Left colon (tissue), 2 donors: Measurements from ENCODE around the gene SLC18A3. TPM values are rescaled to one million over a fixed set of nuclear protein-coding genes. Genes with fewer than 3 reads are reported as not detected.

ENCODE experiments used
- ATAC-seq: fragments of 200-7000 bp; cut with Tn5 transposase; one replicate; pipeline ENCODE4 v1.9.1; 2020; ENCODE audit warnings: mild to moderate bottlenecking, moderate library complexity
- DNase-seq, 2 donors: peaks; one replicate each; pipeline ENCODE4 v3.0.0-alpha.2; 2020
- intact Hi-C, 2 donors: fragments of 100-400 bp; cut with DNase I in 1 of 2; cut with micrococcal nuclease in 1 of 2; formaldehyde crosslinking; loops; one replicate each; pipeline versions ENCODE4 v1.11.2 to v1.14.0; 2022; cut with DNase I, micrococcal nuclease
- long read RNA-seq: library from polyadenylated mRNA; unstranded; transcript quantifications from one replicate; pipeline ENCODE4 v2.0.0, GENCODE V29; 2021
- total RNA-seq, 2 donors: library from RNA; stranded (reverse); fragmentation: NEBNext Ultra II Directional; extraction: Animal tissue kit (Norgen Biotek cat#: 25700); gene quantifications; one replicate each; pipeline ENCODE4 v1.2.1, GENCODE V29; 2021
- donor health status: DM: no; HTN: no; CAD: no.
- donor health status: DM: yes; HTN: yes; CAD: no.

Gene SLC18A3
- under 1 TPM; 0.12 to 0.14 TPM for total RNA-seq
- long read RNA-seq: 0 reads

DNA sequence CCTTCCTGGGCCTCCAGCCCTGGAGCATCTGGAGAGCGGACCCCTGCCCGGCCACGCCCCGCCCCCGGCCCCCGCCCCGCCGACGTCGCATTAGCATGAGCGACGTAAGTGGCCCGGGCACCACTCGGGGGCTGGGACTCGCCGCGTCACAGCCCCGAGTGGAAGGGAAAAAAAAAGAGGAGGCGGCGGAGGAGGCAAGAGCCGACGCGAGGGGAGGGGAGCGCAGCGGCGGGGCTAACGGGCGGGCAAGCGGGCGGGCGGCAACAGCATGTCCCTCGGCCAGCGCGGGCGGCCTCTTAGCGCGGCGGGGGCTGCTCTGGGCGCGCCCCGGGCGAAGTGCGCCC is at the start of gene SLC18A3:
Gene SLC18A3, plus strand, starts transcription at position 197 of the 344 bp plus-strand sequence. CDS start 431 bp downstream, outside the sequence.
- ATAC-seq (no peak), DNase-seq (no peak)
- intact Hi-C loops: no loop called here

DNA sequence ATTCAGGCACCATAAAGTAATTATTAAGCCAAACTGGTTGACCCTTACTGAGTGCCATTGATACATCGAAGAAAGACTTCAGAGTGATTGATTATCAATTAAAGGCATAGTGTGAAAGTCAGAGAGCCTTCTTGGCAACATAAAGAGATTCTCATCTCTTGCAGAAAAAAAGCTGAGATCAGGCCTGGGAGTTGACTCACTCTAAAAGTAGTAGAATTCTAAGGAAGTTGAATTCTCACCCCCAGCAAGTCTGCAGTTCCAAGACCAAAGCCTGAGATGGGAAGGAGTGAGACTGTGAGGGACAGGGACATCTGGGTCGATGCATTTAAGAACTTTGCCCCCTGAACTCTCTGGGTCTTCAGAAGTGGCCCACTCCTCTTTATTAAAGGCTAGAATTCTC is 49.6 kb upstream of the SLC18A3 start:
- DNase-seq (no peak), ATAC-seq (no peak)

DNA sequence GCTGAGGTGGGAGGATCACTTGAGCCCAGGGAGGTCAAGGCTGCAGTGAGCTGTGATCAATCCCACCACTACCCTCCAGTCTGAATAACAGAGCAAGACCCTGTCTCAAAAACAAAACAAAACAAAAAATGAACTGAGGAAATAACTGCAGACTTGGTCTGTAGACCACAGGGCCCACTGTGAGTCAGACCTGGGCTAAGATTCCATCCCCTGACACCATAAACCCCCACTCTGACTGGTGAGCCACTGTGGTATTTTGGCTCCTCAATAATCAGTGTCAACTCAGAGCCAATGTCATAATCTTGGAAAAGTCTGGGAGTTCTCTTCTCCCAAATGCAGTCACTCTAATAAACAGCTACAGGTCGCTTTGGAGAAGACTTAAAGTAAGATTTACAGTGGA is 47.2 kb upstream of the SLC18A3 start:
- DNase-seq (no peak), ATAC-seq (no peak)
- intact Hi-C loops: no loop called here

More for the DNA sequence above, 49.6 kb upstream of the SLC18A3 start:
- intact Hi-C loops: no loop called here

DNA sequence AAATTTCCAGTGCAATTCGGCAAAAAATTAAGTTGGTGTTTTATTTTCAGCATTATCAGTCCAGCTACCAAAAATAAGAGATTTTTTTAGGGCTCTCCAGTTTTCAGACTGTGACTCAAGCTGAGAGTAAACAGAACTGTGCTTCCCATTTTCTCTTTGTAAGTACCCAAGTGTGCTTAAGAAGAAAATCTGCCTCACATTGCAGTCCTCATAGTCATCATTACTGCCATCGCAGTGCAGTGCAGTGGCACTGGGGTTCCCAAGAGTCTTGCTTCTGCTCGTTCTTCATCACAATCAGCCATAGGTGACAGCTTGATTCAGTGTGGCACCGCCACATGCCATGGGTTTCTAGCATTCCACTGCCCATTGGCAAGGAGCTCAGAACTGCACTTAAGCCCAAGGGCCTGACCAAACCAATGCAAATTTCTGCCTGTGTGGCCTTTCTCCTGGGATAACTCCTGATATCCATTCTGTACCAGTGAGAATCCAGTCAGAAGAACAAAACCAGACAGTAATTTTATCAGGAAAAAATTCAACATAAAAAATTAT is 45.6 kb upstream of the SLC18A3 start:
- no peak for DNase-seq
- no peak for ATAC-seq
- intact Hi-C loops: no loop called here

DNA sequence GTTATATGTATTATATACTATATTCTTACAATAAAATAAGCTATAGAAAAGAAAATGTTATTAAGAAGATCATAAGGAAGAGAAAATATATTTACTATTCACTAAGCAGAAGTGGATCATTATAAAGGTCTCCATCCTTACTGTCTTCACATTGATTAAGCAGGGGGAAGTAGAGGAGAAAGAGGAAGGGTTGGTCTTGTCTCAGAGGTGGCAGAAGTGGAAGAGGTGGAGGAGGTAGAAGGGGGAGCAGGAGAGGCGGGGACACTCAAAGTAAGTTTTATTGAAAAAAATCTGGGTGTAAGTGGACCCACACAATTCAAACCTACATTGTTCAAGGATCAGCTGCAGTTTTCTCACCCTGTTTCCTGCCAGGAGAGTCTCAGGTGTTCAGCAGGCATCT is 42.3 kb upstream of the SLC18A3 start:
- DNase-seq: no peak
- intact Hi-C loops: no loop called here
- no peak for ATAC-seq

DNA sequence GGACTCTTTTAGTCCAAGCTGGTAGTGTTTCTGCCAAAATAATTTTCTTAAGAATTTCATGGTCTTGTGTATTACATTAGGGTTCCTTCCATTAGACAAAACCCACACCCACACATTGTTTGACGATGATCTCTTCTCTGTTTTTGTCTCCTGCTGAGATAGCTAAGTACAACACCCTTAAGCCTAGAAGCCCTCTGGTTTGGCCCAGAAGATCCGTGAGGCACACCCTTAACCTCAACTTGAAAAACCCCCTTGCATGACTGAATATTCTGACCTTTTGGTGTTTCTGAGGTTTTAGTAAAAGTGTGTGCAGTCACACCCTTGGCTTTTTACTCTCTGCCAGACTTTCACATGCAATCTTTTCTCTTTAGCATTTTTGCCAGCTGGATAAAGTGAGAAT is 41.9 kb upstream of the SLC18A3 start:
- no peak for DNase-seq
- ATAC-seq: no peak
- intact Hi-C loops: no loop called here

DNA sequence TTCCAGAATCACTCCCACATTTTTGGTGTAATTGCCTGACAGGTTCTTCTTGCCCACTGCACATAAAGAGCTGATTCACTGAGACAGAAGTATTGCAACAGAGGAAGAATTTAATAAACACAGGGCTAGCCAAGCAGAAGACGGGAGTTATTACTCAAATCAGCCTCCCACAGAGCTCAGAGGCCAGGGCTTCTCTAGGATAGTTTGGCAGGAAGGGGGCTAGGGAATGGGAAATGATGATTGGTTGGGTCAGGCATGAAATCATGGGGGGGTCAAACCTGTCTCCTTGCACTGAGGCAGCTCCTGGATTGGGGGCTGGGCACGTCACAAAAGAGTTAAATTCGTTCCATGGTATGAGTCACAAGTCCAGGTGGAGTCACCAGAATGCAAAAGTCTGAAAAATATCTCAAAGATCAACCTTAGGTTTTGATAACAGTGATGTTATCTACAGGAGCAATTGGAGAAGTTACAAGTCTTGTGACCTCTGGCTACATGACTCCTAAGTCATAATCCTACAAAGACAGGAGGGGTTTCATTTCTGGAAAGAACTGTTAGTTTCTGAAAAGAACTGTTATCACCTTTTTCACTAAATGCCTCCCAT is 41.0 kb upstream of the SLC18A3 start:
- intact Hi-C loops: no loop called here
- no peak for DNase-seq
- no peak for ATAC-seq

DNA sequence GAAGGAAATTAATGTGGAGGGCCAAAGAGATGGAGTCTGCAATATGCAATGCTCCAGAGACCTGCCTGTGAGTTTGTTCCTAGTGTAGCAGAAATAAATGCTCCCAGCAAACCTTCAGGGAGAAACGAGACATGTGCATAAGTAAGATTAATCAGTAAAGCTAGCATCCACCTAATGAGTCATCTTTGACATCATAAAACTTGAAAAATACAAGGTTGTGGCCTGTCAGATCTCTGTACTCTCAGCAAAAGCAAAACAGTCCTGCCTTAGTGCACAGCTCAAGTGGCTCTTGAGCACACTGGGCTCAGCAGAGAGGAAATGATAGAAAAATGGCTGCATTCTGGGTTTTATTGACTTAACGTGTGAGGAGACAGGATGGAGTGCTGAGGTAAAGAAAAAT is 38.7 kb upstream of the SLC18A3 start:
- DNase-seq: no peak
- intact Hi-C loops: no loop called here
- ATAC-seq: no peak

DNA sequence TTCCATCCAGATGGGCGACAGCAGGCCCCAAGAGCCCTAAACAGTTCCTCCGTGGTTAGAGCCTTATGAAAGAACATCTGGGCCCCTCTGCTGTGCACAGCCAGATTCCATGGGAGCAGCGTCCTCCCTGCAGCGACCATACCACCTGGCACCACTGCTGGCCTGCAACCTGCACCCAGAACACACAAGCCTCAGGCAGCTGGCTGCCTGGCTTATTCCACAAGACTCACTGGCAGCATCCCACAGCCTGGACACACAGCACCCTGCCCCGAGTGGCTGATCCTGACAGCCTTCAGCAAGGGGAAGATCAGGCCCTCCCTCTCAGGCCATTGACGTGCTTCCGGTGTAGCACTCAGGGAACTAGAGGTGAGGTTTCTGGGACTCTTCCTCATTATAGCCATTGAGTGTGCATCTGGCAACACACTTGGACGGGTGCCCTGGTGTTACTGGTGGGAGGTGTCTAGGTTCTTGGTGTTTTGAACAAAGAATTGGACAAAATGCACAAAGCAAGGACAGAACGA is 37.5 kb upstream of the SLC18A3 start:
- intact Hi-C loops: no loop called here
- no peak for DNase-seq
- ATAC-seq: no peak

DNA sequence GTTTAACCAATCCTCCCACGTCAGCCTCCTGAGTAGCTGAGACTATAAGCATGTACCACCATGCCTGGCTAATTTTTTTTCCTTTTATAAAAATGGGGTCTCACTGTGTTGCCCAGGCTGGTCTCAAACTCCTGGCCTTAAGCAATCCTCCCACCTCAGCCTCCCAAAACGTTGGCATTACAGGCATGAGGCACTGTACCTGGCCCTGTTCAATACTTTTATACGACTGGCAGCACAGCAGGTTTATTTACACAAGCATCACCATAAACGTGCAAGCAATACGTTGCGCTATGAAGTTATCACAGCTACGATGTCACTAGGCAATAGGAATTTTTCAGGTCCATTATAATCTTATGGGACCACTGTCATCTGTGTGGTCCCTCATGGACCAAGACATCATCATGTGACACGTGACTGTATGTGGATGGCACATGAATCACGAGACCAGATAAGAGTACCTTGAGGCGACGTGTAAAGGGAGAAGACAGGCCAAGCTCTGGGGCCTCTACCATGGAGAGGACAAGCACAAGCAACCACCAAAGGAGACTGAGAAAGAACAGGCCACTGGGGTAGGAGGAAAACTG is 34.5 kb upstream of the SLC18A3 start:
- no peak for ATAC-seq
- intact Hi-C loops: no loop called here
- no peak for DNase-seq

DNA sequence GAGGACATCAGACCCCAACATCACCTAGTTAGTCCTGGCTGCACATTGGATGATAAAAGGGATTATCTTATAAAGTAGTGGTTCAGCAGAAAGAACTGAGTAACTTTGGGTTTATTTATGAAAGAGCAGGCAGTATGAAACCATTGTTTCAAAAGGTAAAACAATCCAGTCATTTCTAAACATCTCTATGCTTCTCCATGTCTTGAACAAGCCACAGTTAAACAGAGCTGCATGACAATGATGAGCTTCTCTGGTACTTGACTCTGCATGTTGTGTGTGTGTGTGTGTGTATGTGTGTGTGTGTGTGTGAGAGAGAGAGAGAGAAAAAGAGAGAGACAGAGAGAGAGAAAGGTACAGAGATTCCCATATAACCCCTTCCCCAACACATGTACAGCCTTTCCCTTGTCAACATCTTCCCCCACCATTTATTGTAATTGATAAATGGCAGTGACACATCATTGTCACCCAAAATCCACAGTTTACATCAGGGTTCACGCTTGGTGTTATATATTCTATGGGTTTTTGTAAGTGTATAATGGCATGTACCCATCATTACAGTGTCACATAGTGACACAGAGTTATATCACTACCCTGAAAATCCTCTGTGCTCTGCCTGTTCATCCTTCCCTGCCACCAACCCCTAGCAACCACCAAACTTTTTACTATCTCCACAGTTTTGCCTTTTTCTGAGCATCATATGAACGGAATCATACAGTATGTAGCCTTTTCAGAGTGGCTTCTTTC is 32.8 kb upstream of the SLC18A3 start:
- DNase-seq (no peak), ATAC-seq (no peak)
- intact Hi-C loops: no loop called here

DNA sequence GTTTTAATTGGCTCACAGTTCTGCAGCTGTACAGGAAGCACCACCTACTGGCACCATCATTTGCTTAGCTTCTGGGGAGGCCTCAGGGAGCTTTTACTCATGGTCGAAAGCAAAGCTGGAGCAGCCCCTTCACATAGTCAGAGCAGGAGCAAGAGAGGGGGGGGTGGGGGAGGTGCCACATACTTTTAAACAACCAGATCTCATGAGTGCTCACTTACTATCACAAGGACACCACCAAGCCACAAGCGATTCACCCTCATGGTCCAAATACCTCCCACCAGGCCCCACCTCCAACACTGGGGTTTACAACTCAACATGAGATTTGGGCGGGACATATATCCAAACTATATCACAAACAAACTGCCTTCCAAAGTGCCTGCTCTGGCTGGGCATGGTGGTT is 31.7 kb upstream of the SLC18A3 start:
- intact Hi-C loops: no loop called here
- ATAC-seq (no peak), DNase-seq (no peak)

DNA sequence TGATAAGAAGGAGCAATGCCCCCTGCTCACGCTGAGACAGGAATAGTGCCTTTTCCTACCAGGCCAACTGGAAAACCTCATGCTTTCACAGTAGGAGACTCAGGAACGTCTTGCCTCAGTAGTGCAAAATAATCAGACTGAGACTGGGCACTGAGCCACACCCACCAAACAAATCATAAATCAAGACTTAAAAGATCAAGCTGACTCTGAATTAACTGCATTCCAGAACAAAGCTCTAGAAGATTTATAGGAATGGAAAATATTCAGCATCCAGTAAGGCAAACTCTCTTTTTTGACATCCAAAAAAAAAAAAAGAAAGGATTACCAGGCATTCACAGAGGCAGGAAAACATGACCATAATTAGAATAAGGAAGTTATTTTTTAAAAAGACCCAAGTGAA is 30.5 kb upstream of the SLC18A3 start:
- intact Hi-C loops: no loop called here
- DNase-seq: no peak
- no peak for ATAC-seq

DNA sequence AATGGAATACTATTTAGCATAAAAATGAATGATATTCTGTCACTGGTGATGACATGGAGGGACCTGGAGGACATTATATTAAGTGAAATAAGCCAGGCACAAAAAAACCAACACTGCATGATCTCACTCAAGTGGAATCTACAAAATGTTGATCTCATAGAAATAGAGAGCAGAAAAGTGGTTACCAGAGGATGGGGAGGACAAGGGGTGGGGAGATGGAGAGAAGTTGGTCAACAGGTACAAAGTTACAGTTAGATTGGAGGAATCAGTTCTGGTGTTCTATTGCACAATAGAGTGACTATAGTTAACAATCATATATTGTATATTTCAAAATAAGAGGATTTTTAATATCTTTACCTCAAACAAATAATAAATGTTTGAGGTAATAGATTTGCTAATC is 24.7 kb upstream of the SLC18A3 start:
- ATAC-seq: no peak

DNA sequence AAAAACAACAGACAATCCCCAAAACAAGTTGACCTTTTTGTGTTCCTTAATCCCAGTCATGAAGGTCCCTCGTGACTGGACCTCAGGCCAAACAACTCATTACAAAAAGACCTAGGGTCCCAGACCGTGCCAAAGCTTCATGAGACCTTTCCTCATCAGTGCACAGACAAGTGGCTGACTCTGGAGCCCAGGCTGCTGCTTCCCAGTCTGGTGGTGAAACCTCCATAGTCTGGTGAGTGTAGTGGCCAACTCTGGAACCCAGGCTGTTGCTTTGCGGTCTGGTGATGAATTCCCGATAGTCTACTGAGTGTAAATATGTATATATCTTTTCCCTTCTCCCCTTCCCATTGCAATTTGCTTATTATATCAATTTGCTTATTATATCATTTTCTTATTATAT is 22.1 kb upstream of the SLC18A3 start:
- no peak for DNase-seq
- ATAC-seq: no peak
- intact Hi-C loops: no loop called here

More for the DNA sequence above, 24.7 kb upstream of the SLC18A3 start:
- intact Hi-C loops: no loop called here
- no peak for DNase-seq

DNA sequence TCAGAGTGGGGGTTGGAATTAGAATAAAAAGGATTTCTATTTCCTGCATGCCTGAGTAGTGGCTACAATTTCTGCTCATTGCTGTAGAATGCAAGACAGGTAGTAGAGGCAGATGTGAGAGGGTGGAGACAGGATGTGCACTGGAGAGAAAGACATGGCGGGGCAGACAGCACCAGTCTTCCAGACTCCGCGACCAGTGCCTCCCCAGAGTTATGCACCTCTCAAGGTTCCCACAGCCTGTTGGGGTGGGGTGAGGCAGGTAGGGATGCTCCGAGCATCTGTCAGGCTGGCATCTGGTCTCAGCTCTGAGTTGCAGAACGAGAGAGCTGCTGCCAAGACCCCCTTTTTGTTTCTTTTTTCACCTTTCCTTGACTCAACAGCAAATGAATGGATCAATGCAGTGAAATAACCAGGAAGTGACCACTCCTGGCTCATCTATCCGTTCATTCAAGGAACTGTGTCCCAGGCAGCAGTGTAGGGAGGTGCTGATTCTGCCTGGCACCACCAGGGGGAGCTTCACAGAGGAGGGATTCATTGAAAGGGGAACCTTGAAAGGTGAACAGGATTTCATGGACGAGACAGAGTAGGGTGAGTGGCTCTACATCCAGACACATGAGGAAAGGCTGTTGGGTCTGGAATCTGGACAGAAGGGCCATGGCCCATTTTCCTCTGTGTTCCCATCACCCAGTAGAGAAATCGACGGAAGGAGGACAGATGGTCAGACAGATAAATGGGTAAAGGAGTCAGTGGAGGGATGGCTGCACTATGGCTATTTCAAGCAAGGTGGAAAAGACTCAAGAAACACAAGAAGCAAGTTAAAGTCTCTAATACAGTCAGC is 17.2 kb upstream of the SLC18A3 start:
- peak in 1 of 2 donors; percentile 57 for DNase-seq
- ATAC-seq: peak; percentile 85
- intact Hi-C loops: no loop called here

DNA sequence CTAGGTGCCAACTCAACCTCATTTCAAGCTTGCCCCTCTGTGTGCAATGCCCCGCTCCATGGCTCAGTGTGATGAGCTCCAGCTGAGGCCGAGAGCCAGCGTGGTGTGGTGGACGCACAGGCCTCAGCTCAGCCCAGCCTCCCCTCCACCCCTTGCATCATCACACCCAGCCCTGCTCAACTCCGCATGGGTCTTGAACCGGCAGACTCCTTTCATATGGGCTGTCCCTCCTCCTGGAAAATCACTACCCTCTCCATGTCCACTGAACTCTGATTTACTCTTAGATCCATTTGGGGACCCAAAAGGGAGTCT is 16.6 kb upstream of the SLC18A3 start:
- DNase-seq (no peak), ATAC-seq (no peak)
- intact Hi-C loops: no loop called here

DNA sequence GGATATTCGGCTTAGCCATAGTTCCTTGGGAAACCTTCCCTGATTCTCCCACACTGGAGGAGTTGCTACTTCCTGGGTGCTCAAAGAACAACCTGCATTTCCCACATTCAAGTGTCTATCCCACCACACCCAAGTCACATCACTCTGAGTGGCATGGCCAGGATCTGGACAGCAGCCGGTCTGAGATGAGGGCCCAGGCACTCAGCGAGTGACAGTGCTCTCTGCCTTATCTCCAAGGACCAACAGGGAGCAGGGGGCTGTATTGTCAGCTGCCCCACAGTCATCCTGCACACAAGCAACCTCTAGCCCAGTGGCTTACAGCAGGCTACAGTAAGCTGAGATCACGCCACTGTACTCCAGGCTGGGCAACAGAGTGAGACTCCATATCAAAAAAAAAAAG is 16.1 kb upstream of the SLC18A3 start:
- ATAC-seq (no peak), DNase-seq (no peak)
- intact Hi-C loops: no loop called here

DNA sequence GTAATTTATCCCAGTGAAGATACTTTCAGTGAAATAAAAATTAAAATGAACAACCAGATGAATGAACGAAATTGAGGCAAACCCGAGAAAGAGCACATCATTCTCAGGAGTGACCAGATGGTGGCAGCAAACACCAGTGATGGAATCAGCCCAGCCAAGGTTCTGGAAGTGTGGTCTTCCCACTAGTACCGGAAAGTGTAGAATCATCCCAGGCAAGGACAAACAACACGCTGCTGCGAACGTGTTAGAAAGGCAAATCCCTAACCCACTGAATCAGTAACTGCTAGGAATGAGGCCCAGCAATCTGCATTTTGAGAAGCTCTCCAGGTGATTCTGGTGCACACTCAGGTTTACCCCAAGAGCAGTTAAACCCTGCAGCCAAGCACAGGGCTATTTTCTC is 15.5 kb upstream of the SLC18A3 start:
- ATAC-seq (peak; percentile 65), DNase-seq (peak in 1 of 2 donors; percentile 48)
- intact Hi-C loops: no loop called here
